Measurements from ENCODE around the gene KIAA0513.
"Not testable (repeated sequence)": the region's sequence is repeated elsewhere in the genome, so short reads cannot be mapped to it uniquely, and the experiment has no call there.

The KIAA0513 gene

DNA sequence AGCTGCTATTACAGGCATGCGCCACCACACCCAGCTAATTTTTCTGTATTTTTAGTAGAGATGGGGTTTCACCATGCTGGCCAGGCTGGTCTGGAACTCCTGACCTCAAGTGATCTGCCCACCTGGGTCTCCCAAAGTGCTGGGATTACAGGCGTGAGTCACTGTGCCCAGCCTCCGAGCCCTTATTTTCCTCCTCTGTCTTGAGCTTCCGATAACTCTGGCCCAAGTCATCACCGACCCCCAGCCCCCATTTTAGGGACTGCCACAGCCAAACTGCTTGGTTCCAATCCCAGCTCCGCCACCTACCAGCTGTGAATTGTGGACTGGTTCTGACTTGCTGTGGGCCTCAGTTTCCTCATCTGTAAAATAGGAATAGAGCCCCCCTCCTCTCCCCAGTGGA lies 95.8 kb downstream of the KIAA0513 start:
- DNase-seq, result not testable (repeated sequence)

DNA sequence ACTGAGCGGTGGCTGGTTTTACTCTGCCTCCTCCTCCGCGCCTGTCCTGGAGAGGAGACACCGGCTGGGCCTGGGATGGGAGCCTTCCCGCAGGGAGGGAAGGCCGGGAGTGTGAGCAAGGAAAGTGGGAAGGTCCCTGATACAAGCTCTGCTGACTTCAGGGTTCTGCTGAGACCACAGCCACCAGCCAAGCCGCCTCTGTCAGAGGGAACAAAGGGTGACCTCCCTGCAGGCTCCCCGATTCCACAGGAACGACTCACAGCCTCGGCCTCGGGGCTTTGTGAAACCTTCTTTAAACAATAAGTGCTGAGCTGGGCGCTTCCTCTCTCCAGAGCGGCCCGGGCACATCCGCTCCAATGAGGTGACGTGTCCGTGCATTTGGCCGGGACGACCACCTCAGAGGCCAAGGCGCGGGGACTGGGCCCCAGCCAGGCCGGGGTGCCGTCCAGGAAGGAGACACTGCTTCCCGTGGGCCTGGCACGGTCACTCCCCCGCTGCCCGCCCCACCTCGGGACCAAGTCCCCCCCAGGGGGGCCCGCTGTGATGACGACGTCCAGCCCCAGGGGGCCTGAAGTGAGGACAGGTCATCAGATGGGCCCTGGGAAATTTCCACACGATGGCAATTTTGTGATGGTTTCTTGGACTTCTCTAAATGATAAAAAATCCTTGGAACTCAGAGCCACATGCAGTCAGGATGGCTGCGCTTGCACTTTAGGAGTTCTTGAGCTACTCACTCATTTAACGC lies 96.5 kb downstream of the KIAA0513 start:
- DNase-seq, result no peak

DNA sequence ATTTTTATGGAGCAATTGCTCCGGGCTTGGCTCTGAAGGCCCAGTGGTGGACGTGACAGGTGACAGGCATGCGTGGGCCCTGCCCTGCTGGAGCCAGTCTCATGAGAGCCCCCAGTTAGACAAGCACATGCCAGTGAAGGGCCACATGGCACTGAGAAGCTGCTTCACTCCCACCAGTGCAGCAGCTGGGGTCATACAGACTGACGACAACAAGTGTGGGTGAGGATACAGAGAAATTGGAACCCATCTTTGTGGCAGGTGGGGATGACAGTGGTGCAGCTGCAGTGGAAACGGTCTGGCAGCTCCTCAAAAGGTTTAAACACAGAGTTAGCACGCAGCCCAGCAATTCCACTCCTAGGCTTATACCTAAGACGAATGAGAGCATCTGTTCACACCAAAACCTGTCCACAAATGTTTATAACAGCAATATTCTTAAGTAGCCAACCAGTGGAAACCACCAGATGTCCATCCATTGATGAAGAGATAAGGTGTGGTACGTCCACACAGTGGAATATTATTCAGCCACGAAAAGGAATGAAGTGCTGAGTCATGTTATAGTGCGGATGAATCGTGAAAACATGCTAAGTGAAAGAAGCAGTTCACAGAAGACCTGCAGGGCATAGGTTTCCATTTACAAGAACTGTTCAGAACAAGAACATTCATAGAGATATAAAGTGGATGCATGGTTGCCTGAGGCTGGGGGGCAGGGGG lies 97.2 kb downstream of the KIAA0513 start:
- no peak for DNase-seq

DNA sequence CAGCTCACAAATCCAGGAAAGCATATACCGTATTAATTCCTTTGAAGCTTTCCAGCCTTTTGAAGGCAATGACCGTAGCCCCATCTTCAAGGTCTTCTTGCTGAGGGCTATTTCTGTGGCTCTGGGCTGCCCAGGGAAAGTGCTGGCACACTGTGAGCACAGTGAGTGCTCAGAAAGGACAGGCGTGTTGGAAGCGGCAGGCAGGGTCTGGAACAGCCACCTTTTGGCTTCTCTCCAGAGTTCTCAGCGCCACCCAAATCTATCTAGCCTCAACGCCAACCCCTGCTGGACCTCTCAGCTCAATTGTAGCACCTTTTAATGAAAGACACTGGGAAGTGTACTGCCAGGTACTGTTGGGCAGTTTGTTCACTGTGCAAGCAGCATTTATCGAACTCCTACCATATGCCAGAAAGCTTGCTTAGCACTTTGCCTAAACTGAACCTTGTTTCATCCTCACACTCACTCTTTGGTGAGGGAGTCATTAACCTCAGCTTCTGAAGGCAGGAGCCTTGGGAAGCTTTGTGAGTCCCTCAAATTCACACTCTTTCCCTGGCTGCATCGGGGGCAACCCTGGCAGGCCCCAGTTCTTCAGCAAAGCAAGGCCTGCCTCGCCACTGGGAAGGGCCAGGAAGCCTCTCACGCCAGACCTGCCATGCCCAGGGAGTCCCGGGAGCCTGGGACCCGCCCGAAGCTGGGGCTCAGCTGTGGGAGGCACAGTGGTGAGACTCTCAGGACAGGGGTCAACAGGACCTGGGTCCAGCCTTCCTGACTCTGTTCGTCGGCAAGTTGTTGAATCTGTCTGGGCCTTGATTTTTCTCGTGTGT lies 98.2 kb downstream of the KIAA0513 start:
- no peak for DNase-seq

DNA sequence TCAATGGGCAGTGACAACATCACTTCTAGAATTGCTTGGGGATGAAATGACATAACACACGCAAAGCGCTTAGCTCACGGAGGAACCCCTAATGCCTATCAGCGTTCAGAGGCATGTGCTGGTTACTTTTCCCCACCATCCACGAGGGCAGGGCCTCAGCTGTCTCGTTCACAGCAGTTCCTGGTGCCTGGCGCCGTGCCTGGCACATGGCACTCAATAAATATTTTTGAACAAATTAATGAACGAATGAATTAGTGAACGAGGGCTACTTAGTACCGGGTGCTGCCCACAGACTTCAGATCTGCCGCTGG lies 98.8 kb downstream of the KIAA0513 start:
- DNase-seq, result no peak

DNA sequence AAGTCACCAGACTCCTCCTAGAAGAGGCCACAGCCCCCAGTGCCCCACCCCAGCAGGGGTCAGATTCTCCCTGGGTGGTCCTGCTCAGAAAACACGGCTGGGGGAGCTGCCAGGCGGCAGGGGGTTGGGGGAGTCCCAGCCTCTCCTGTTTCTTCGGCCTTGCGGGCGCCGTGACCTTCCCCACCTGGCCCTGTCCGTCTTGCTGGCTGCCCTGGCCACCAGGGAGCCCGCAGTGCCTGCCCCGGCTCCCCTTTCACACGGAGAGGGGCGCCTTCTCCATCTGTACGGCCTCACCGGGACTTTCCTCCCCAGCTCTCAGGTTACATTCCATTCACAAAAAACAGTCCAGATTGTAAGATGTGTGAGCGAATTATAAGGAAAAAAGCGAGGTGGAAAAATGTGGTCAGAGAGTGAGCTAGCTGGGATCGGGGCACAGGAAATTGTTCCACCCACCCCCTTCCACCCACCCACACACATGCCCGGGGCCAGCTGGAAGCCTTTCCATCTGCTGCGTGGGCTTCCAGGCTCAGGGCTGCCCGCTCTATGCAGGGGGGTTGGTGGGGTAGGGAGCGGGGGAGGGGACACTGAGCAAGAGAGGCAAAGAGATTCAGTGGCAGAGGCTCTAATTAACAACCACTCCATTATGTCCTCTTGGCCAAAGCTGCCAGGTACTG lies 99.2 kb downstream of the KIAA0513 start:
- no peak for DNase-seq

DNA sequence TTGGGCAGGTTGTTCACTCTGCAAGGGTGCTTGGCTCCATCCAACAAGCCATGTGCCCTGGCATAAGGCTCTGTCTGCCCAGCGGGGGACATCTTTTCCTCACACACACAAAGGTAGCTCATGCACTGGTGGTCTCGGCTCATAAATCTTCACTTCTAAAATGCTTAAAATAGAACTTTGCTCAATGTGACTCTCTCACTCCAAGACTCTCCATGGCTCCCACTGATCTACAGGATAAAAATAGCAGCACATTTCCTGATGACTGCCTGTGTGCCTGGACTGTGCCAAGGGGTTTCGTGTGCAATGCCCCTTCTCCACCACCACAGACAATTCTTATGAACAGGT lies 99.8 kb downstream of the KIAA0513 start:
- DNase-seq, result no peak

DNA sequence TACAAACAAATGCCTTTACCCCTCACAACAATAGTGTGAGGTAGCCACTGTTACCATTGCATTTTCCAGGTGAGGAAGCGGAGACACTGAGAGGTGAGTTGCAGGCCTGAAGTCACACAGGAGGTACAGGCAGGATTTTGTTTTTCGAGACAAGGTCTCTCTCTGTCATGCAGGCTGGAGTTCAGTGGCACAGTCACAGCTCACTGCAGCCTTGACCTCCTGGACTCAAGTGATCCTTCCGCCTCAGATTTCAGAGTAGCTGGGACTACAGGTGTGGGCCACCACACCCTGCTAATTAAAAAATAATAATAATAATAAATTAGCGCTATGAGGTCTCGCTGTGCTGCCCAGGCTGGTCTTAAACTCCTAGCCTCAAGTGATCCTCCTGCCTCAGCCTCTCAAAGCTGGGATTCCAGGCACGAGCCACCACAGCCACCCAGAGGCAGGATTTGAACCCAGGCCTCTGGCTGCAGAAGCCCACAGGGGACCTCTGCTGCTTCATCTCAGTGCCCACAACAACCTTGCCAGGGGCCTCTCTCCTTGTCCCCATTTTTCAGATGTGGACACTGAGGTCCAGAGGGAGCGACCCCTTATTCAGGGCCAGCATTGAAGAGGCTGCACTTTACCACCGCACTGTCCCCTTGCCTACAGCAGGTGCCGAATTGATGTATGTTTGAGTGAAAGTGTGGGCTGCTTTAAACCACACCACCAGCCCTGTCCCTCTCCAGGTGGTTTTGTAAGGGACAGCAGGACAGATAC lies 100.7 kb downstream of the KIAA0513 start:
- DNase-seq, result no peak

DNA sequence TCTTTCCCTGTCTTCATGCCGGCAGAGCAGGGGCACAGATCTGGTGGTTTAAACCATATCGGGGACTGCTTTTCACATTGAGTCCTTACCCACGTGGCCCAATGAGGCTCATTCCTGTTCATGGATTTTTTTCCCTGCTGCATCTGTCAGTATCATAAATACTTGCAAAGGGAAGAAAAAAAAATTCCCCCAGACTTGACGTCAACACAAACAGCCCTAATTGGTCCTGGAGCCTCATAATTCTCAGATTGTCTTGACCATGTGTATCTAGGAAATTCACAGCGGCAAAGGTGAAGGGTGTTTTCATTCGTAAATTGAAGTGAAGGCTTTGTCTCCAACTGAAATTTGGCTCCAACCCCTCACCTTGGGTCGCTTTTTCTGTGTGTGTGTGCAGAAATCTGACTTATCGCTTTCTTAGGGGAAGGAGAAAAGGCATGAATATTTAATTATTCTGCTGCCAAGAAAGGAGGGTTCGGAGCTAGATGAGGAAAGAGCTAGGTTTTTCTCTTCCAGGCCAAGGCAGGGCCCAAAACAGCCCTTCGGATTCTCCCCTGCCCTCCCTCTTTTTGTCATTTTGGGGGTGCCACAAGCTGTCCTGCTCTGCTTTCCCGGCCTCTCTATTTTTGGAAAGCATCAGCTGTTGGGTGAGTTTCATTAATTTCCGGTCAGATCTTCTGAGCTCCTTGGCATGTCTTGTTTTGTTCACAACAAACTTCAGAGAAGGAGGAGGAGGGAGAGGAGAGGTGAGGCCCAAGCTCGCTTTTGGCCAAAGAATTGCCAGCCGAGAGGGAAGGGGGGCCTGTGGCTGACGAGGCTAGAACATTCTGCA lies 102.5 kb downstream of the KIAA0513 start:
- DNase-seq, result no peak

DNA sequence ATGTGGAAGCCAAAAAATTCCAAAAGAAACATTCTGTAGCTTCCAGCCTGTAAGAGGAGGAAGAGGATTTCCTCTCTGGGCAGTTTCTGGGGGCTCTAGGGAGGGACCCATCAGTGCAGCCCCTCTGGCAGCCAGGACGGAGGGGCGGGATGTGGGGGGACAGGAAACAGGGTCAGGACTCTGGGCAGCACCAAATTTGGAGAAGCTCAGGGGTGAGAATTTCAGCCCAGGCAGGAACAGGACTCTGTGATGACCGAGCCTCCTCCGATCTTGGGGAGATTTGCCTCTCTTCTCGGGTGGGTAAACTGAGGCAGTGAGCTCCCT lies 103.1 kb downstream of the KIAA0513 start:
- DNase-seq, result no peak

DNA sequence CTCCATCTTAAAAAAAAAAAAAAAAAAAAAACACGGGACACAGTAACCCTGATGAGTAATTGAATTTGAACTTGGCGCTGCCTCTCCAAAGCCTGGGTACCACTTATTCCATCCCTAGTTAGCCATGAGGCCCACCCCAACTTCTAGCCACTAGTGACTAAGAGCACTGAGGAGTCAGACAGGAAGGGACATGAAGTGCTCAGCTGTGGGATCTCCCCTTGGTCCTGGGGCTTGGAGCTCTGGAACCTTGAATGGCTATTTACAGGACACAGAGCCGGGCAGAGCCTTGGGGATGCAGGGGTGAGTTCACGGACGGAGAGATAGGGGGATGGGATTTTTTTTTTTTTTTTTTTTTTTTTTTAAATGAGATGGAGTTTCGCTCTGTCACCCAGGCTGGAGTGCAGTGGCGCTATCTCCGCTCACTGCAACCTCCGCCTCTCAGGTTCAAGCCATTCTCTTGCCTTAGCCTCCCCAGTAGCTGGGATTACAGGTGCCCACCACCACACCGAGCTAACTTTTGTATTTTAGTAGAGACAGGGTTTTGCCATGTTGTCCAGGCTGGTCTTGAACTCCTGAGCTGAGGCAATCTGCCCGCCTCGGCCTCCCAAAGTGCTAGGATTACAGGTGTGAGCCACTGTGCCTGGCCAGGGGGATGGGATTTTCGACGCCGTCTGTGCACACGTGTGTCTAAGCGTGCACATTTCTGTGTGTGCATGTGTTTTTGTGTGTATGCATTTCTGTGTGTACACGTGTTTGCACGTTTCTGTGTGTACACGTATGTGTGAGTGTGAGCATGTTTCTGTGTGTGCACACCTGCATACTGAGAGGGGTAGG lies 105.1 kb downstream of the KIAA0513 start:
- DNase-seq, result no peak

DNA sequence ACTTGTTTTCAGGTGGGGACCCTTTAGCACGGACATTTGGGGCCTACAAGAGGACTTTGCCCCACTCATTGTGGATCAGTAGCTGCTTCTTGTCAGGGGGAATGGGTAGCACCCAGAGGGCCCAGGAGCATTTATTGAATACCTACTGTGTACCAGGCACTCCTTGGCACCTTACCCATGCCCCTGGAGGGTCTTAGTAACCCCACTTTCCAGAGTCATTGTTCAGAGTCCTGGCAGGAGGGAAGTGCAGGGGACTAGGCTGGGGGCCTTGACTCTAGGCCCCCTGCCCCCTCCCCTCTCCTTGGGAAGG lies 105.7 kb downstream of the KIAA0513 start:
- no peak for DNase-seq

DNA sequence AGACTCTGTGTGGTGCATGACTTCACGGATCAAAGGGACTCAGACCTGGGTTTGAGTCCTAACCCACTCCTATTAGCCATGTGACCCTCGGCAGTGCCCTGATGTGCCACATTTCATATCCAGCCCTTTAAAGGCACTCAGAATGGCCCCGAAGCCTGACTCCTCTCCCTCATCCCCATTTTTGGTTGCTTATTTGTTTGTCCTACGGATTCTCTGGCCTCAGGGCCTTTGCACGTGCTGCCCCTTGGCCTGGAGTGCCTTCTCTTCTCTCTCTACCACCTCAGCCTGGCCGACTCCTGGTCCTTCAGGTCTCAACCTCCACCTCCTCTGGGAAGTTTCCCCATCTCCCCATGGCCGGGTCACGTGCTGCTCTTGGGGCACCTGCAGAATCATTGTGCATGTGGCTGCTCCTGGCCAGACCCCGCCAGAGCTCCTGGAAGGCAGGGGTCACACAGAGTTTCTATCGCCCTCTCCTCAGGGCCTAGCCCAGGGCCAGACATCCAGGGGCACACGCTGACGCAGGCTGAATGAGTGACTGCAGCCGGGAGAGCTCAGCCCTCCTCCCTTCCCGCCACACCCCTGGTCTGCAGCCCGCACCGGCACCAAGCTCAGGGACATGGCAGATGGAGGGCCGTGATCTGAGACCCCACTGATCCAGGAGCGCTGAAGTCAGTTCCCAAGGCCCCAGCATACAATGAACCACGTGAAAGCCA lies 106.6 kb downstream of the KIAA0513 start:
- no peak for DNase-seq

DNA sequence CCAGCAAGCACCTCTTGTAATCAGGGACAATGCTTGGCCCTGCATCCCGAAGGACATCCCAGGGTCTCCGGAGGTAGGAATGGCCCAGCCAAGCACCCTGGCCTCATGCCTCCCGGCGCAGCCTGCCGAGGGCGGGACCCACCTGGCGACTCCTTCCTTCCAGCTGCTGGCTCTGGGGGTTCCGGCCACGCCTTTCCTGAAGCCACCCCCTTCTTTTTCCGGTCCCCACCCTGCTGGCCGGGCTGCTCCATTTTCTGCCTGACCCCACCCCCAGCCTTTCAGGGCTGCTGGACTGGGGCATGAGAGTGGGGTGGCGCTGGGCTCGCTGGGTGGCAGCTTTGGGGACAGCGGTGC lies 107.2 kb downstream of the KIAA0513 start:
- no peak for DNase-seq

DNA sequence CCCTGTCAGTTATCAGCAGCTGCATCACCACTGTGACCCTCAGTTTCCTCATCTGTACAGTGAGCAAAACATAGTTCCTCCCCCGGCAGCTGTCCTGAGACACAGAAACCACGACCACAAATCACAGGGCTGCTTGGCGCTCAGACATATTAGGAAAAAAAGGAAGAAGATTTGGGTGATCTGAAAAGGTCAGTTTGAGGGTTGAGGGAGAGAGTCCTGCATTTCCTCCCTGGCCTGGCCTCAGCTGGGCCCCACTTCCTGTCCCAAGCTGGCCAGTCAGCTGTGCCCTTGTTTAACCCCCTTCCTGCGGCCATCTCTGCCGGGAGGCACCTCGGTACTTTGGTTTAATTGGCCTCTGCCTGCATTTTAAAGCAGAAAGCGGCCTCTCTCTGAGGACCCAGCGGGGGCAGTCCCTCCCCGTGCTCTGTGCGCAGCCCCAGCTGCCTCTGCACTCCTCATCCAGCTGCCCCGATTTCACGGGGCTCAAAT lies 108.7 kb downstream of the KIAA0513 start:
- DNase-seq, result peak; percentile 47

DNA sequence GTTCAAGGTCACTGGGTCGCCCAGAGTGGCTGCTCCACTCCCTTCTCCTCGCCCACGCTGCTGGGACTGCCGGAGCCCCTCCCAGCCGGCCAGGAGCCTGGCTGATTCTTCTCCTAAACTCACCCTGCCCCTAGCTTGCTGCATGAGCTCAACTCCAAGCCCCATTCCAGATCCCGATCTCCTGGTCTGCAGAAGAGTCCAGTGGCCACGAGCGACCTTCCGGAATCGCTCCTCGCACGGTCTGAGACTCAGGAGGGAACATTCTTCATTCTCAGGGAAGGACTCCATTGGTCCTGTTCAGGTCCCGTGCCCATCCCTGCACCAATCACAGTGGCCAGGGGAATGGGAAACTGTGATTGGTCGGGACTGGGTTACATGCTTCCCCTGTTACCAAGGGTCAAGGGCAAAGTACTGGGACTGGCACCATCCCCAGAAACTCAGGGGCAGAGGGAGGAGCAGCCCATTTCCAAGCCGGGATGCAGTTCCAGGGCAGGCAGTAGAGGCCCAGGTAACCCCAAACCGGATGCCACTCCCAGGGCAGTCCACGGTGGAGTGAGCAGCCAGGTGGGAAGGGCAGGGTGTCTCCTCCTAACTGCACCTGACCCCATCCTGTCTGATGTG lies 109.2 kb downstream of the KIAA0513 start:
- DNase-seq, result peak; percentile 92

DNA sequence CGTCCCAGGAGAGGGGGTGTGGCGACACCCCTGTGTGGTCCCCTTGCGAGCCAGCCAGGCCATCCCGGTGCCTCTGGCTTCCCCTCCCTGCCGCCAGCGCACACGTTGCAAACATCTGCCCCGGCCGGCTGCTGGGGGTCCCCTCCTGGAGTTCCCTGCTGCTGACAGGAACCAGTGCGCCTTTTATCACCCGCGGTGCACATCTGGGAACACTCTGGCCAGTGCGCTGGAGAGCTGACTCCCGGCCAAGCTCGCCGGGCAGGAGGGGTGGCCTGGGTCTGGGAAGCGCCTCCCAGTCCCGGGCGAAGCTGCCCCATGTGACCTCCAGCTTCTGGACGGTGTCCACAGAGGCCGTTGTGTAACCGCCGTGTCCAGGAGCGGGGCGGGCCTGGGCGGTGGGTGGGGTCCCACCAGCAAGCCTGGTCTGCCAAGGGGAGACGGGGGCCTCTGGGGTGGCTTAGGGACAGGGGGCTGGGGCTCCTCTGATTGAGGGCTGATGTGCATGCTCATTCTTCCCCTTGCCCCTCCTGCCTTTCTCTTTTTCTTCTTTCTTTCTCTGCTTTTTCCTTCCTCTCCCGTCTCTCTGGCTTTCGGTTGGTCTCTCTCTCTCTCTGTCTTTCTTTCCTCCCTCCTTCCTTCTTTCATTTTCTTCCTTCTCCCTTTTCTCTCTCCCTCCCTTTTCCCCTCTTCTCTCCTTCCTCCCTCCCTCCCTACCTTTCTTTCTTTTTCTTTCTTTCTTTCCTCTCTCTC lies 109.9 kb downstream of the KIAA0513 start:
- DNase-seq, result peak; percentile 92

DNA sequence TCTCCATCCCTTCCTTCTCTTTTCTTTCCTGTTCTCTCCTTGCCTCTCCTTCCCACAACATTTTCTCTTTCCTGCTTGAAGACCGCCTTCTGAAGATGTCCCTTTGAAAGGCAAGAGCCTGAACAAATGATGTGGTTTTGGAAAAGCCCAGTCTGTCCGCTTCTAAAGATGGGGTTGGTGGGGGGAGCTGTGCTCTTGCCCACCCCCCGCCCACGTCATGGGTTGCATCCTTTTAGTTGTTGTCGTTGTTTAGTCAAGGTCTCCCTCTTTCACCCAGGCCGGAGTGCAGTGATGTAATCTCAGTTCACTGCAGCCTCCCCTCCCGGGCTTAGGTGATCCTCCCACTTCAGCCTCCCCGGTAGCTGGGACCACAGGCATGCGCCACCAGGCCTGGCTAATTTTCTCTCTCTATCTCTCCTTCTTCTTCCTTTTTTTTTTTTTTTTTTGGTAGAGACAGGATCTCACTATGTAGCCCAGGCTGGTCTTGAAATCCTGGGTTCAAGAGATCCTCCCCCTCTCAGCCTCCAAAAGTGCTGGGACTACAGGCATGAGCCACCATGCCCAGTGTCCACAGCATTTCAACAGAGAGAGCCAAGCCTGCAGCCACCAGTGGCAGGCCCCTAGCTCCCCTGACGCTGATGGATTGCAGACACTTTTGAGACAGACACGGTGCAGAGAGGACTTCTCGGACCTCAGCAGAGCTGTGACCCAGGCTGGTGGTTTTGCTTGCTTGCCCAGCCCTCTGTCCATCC lies 110.7 kb downstream of the KIAA0513 start:
- peak; percentile 52 for DNase-seq
